ENCODE data around the gene NABP1.

- TF ChIP-seq POLR2A (IDR thresholded peaks at IDR 0.05; ENCODE audit: low read depth, low read length) = no peak
- TF ChIP-seq TAF1 (IDR thresholded peaks at IDR 0.05; ENCODE audit: borderline replicate concordance, low read depth, low read length) = no peak
Measured at GRCh38 chr2:191666226-191666625, 11.7 kb upstream of the NABP1 start.
